Measurements from ENCODE around the gene PHLDB2.

PHLDB2 gene

DNA sequence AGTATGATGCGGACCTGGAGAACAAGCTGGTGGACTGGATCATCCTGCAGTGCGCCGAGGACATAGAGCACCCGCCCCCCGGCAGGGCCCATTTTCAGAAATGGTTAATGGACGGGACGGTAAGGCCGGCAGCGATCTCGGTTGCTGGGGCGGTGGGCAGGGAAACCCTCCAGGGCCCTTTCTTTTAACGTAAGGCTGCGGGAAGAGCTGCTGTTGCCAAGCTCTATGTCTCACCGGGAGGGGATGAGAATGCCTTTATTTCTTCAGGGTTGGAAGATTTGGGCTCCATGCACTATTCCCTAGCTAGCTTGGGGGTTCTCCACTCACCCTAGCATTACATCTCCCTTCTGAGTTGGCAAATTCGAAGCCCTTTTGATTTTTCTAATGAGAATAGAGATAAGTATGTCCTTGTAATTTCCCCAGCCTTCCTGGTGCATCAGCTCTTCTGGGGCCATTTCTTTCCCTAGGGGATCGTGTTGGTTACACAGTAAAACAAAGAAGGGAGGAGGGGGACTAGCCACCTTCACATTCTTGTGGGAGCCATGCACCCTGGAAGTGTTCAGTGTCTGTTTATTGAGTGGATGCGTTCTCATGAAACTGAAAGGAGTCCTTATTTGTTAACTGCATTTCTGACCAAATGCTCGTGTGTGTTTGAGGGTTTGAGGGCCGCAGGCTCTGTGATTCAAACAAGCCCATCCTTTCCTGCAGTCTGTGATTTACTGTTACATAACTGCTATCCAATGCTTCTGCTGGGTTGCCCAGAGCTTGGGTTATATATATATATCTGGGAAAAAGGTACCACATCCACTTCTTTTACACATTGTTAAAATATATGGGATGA lies 140.6 kb downstream of the PHLDB2 start:
- DNase-seq (ENCODE audit: low spot score), result no peak

DNA sequence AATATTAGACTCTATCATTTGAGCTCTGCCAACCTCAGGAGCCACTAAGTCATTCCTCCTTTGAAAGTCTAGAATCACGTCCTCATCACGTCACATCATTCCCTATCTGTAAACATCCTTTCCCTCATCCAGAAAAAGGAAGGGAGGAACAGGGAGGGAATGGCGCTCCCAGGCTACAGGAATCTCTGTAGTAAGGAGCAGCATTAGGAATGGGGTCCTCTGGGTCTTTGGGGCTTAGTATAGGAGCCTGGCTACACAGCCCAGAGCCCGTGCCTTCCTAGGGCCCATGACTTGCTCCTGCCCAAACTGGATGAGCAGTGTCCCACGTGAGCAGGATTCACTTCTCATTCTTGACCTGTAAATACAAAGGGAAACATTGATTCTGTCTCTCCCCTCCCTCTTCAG lies 141.3 kb downstream of the PHLDB2 start:
- no peak for DNase-seq (ENCODE audit: low spot score)

DNA sequence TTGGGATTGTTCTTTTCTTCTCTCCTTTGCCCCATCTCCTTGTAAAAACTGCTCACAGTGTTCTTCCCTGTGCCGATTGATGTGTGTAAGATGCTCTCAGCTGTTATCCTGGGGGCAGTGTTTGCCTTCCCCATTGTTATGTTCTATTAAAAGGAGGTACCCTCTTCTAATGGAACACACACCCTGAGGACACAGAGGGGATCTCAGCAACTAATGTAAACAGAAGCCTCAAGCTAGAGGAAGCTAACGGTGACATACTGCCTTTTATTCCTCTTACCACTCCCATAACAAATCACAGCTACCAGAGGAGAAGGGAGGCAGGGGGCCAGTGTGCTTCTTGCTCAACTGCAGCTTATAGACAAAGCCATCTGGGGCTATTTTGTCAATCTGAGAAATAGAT lies 141.9 kb downstream of the PHLDB2 start:
- no peak for DNase-seq (ENCODE audit: low spot score)

DNA sequence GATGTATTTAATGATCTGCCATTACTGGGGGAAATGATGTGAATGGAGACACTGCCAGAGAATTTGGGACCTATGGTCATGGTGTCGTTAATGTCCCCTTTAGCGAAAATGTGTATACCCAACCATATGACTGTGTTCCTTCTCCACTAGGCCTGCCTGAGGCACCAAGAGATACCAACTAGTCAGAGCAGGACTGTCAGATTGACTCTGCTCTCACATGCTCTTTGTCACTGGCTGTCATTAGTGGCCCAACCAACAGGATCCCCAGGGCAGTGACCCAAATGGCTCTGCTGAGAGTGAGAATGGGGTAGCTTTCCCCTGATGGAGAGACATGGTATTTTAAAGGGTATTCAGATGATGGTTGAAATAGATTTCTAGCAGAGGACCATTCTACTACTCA lies 142.5 kb downstream of the PHLDB2 start:
- no peak for DNase-seq (ENCODE audit: low spot score)

DNA sequence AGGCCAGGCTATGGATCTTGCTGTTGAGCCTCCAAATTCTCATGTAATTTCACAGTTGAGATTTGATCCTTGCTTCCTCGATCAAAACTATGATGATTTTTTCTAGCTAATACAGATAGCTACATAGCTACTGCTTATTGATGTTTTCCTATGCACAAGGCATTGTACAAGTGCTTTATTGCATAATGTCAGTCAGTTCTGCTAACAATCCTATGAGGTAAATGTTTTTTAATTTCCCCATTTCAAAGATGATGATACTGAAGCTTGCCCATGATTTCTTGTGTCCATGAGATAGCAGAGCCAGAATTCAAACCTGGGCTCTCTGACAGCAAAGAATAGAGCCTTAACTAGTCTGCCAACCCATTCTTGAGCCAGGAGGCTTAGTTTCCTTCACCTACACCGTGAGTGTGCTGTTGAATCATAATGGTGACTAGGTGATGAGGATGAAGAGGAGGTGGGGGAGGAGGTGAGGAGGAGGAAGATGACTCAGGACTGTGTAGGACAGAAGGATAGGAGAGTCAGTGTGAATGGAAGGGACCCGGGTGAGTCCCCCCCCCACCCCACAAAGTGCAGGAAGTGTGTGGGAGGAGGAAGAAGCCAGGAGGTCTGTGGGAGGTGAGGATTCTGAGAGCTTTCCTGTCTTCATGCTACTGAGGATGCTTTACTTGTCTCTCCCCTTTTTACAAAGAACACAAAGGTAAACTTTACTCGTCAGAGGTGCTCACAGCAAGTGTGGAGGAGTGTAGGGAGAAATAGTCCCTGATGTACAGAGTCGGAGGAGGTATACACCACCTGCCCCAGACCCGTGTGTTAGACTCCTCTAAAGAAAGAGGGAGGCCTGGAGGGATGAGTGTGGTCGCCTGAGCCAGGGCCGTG lies 143.3 kb downstream of the PHLDB2 start:
- no peak for DNase-seq (ENCODE audit: low spot score)

DNA sequence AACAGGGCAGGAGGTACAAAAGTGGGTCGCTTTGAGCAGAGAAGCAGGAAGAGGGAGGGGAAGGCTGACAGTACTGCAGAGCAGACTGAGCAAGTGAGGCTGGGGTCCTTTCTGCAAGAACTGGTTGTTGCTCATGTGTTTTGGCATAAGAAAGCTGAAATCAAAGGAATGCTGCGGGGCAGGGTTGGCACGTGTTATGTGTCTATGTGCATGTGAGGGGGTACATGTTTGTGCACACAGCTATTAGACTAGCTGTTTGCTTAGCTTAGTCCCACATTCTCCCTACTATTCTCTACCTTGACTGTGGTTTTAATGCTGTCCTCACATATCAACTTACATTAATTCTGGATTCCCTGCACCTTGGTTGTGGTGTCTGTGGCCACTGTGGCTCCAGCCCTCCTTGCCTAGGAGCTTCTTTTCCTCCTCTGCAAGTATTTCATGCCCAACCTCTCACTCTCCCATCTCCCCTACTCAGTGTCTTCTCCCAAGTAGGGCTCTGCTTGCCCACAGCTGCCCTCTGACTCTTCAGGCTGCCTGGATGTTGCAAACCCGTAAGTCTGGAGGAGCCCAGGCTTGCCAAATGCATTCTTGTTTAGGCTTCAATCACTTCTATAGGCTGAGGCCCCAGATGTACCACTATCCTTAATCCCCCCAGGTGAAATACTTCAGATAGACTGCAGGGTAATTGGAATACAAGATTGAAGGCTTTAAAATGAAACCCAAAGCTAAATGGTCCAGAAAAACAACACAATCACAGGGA lies 144.4 kb downstream of the PHLDB2 start:
- DNase-seq (ENCODE audit: low spot score), result no peak

DNA sequence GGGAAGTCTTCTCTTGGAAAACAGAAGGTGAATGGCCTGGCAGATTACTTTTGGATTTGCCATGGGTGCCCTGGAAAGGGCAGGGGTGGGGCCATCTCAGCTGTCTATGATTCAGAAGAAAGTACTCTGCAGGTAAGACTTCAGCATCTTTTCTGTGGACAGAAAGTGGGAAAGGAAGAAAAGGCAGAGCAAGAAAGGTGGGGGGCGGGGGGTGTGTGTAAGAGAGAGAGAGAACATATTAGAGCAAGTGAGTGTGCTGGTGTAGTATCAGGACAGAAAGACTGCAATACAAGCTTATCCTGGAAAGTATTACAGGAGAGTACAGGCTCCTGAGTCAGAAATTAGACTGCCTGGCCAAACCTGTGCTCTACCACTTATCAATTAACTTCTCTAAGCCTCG lies 145.1 kb downstream of the PHLDB2 start:
- no peak for DNase-seq (ENCODE audit: low spot score)

DNA sequence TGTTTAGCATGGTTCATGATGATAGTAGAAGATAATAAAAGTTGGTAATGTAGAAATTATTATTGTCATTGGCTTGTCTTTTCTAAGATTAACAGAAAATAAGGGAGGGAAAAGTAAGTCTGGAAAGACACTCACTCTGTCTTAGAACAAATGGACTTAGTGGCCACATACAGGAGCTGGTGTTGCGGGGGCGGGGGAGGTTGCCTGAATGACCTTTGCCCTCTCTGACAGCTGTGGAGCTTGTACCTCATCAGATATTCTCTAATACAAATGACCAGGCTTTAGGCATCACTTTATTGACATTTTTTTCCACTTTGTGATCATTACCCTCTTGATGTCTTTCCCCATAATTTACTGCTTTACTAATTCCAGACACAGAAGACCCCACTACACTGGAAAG lies 145.6 kb downstream of the PHLDB2 start:
- no peak for DNase-seq (ENCODE audit: low spot score)

DNA sequence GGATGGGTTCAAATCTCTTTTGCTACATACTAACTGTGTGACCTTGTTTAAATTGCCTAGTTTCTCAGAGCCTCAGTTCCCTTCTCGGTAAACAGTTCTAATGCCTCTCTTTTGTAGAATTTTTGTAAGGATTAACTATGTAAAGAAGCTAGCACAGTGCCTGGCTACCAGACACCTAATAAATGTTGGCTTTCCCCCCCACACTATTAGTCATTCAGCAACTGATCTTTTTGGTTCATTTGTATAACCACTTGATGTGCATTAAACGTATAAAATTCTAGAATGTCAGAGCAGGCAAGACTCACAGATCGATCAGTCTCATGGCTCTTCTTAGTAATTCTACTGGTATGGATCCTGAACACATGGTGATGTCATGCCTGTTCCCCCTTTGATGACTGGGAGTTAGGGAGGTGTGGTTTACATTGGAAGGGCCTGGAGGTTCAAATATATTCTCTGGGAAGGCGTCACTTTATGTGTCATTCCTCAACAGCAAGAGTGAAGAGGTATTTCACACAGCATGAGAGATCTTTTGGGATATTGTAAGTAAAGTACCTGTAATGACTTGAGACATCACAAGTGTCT lies 146.1 kb downstream of the PHLDB2 start:
- no peak for DNase-seq (ENCODE audit: low spot score)

DNA sequence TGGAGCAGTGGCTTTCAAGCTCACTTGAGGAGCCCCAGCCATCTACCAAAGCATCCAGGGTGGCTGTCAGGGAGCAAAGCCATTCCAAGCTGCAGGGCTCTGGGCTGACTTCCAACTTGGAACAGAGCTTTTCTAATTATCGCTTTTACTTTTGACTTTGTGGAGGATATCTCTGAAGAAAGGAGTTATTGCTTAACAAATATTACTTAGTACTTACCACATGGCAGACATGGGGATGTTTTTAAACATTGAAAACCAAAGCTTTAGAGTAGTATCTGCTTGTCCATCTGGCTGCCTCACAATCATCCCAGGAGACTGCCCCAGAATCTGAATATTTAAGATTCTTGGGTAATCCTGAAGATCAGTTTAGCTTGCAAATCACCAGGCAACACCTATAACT lies 148.6 kb downstream of the PHLDB2 start:
- no peak for DNase-seq (ENCODE audit: low spot score)

DNA sequence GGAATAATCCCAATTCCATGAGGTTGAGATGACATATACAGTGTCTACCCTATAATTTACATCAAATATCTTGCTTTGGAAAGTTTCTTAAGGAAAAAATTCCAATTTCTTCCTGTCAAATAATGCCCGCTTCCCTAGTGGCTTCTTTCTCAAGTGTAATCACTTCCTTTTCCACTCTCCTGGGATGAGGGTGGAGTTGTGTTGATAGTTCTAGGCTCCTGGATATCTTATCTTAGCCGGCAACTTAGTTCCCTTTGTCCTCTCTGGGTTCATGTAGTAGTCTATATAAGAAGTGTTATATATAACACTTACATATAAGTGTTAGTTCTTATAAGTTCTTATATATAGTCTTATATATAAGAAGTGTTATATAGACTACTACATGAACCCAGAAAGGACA lies 150.6 kb downstream of the PHLDB2 start:
- no peak for DNase-seq (ENCODE audit: low spot score)

DNA sequence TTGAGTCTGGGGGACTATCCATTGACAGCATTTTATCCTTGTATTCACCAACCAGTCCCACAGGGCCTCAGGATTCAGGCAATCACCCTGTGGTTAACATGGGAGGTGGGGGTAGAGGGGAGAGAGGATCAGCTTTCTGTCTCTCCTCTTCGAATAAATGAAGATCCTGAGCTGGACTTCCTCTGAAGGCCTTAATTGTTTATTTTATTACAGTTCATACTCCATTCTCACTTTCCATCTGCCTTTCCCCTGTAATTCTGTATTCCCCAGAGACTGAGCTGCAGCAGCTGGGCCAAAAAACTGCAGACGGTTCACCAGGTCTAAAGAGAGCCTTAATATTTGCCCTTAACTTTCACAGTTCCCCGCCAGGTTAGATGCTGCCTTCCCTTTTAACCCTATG lies 151.6 kb downstream of the PHLDB2 start:
- DNase-seq (ENCODE audit: low spot score), result no peak

DNA sequence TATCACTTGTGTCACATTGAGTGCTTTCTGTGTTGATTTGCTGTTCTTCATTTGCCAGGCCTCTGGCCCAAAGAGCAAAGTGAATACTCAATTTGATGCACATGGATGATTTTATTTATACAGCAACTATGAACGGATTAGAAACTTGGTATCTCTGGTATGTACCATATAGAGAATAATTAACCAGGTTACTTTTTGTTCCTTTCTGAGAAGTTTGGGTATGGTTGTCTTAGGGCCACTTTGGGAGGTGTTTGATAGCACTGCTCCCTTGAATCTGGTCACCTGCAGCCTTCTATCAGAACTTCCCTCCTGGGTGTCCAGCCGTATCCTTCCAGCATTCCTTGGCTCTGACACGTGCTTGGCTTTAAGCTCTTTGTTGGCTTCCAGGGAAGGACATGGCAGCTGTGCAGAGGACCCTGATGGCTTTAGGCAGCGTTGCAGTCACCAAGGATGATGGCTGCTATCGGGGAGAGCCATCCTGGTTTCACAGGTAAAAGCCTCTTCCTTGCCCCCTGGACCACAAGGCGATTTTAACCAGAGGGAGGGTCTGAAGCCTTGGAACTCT lies 152.4 kb downstream of the PHLDB2 start:
- DNase-seq (ENCODE audit: low spot score), result no peak

DNA sequence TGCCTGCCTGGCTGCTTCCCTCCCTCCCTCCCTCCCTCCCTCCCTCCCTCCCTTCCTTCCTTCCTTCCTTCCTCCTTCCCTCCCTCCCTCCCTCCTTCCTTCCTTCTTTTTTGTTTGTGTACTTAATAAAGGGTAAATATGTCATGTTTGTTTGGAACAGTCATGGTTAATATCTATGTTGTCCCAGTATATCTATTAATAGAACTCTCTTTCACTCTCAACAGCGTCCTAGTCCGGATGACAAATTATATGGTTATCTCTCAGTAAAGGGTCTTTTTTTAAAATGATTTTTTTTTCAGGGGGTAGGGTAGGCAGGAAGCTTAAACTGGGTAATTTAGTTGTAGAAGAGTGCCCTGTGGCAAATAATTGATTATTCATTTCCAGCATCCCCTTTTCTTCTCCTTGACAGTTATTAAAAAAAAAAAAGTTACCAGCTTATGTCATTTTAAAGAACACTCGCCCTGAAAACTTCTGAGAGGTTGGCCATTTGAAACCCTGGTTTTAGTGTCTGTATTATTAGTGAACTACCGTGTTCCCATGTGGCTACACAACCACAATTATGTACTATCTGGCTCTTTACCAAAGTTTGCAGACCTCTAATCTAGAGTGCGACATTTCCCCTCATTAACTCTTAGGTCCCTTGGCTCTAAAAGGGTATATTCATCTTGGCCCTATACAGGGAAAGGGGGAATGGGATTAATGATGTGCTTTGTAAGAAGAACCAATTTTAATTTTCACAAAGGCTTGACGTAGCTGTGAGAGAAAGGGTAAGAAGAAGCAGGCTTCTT lies 153.3 kb downstream of the PHLDB2 start:
- DNase-seq (ENCODE audit: low spot score), result no peak

DNA sequence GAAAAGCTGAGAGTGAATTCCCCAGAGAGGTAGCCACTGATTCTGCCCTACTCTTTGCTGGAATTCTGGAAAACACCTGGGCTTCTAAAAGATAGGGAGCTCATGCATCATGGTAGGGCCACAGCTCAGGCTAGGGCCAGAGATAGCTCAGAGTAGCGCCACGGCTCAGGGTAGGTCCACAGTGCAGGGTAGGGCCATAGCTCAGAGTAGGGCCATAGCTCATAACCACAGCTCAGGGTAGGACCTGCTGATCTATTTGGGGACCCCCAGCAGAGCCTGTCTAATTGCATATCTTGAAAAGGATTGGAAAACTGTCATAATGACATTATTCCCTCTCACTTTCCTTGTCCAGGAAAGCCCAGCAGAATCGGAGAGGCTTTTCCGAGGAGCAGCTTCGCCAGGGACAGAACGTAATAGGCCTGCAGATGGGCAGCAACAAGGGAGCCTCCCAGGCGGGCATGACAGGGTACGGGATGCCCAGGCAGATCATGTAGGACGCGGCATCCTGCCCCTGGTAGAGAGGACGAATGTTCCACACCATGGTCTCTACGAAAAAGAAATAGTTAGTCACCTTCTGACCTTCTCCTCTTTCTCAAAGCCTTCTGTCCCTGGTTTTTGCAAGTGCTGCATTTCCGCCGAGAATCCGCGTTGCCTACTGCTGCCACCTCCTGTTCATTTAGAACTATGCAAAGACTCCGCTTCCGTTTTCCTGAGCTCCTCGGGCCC lies 154.2 kb downstream of the PHLDB2 start:
- peak; percentile 11 for DNase-seq (ENCODE audit: low spot score)

DNA sequence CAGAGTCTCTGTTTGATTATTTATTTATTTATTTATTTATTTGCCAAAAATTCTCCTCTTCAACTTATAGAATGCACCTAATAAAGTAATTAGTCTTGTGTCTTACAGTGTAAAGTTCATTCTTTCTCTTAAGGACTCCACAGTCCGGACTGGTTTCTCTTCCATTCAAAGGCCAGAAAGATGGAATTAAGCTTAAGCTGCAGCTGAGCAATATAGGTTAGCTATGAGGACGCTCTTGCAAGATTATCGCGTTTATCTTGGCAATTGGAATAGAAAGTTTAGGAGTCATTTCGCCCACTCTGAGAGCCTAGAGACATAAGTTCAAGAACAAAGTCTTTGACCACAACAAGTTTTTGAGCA lies 154.7 kb downstream of the PHLDB2 start:
- DNase-seq (ENCODE audit: low spot score), result no peak

DNA sequence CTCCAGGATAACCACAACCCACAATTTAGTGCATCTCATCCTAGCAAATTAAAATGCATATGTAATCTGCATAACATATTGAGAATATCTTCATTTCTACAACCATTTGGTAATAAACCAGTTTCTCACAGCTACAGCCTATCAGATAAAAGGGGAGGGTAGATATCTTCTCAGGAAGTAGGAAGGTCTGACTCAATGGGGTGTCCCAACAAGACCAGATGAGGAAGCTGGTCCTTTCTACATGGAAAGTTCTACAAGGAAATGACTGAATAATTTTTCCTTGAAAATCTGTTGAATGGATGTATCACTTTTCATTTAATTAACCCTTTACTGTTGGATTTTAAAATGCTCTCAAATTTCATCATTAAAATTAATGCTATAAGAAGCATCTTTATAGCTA lies 158.0 kb downstream of the PHLDB2 start:
- no peak for DNase-seq (ENCODE audit: low spot score)

DNA sequence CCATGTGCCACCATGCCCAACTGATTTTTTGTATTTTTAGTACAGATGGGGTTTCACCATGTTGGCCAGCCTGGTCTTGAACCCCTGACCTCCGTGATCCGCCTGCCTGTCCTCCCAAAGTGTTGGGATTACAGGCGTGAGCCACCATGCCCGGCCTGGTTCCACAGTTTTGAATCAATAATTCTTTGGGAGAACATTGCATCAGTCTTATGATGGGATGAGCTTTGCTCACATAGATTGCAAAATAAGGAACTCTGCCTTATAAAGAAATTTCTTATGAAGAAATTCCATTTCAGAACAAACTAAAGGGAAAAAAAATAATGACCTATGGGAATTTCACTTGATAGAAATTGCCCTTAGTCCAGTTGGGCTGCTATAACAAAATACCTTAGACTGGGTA lies 159.6 kb downstream of the PHLDB2 start:
- DNase-seq (ENCODE audit: low spot score), result no peak

DNA sequence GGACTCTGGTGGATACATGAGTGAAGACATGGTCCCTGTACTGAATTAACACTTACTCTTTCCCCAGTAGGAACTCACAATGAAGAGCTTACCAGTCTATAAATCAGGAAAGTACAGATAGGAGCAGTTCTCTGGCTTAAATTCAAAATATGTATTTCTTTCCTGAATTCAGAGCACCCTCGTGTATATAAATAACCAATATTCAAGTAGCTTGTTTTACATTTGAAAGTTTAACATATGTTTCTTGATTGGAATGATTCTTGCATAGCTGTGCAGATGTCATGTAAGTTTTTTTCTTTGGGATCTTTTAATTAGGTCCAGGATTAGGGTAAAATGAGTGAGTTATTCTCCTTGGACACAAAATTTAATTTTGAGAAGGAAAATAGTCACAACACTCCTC lies 160.7 kb downstream of the PHLDB2 start:
- DNase-seq (ENCODE audit: low spot score), result no peak

DNA sequence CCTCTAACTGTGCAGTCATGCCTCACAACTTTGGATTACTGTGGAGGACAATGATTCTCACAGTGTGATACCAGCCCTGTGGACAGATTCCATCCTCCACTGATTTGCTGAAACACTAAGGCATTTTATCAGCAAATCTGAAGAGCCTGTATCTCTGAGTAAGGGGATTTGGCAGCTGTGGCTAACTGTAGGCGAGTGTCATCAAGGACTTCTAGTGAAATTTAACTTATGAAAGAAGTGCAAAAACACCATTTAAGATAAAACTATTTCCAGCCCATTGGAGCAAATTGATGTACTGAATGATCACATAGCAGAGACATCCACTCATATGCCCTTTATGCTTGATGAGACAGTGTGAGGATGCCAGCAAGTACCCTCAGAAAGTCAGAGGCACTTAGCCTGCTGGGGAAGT lies 161.6 kb downstream of the PHLDB2 start:
- no peak for DNase-seq (ENCODE audit: low spot score)

Data from hematopoietic multipotent progenitor cell treated with erythropoietin and hydrocortisone succinate and interleukin-3 and kit ligand, for 15 days (in vitro differentiated cells).